ENCODE results near the gene PDZD4.

DNA sequence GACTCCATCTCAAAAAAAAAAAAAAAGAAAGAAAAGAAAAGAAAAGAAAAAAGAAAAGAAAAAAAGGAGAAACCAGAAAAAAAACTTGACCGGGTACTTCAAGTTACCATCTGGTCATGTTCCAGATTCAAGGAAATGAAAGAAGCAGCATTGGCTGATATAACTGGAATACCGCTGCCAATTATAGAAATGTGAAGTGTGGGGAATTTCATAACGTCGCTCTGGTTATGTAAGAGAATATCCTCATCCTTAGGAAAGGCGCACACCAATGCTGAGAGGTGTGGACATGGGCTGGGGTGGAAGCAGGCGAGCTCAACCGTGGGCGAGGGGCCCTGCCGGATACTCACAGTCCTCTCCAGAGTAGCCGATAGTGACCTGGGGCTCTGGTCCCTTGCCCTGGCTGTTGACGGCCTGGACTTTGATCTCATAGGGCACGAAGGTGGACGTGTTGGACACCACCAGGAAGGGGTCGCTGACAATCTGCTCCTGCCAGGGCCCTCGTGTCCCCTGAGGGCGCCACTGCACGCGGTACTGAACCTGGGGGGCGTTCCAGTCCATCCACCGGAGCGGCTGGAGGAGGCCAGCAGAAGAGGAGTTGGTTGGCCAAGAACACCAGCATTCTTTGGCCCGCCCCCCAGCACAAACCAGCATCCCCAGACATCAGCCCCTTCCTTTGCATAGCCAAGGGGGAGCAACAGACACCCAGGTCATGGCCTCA lies 36.1 kb upstream of the PDZD4 start:
- TF ChIP-seq GATA2 (IDR thresholded peaks at IDR 0.05; ENCODE audit: low read depth, low read length) (no peak), GATA3 (IDR thresholded peaks at IDR 0.05; ENCODE audit: low read depth, low read length) (no peak)
